ENCODE measurements around the gene EME1.

DNA sequence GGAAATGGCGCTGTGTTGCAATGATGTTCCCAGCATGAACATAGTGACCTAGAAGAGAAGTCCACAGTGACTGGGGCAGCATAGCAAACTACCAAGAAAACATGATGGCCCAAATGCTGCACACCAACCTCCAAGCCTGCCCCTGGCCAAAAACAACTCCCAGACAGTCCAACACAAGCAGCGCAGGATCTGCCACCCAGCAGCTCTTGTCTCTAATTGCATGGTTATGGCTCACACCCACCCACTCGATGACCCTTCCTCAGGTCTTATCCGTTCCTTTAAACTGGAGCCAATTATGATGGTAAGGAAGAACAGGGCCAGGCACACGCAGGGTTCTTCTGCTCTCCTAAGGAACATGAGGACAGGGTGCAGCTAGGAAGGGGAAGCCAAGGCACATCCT, 3.0 kb upstream of the EME1 start:
- TF ChIP-seq, protein P1, sequence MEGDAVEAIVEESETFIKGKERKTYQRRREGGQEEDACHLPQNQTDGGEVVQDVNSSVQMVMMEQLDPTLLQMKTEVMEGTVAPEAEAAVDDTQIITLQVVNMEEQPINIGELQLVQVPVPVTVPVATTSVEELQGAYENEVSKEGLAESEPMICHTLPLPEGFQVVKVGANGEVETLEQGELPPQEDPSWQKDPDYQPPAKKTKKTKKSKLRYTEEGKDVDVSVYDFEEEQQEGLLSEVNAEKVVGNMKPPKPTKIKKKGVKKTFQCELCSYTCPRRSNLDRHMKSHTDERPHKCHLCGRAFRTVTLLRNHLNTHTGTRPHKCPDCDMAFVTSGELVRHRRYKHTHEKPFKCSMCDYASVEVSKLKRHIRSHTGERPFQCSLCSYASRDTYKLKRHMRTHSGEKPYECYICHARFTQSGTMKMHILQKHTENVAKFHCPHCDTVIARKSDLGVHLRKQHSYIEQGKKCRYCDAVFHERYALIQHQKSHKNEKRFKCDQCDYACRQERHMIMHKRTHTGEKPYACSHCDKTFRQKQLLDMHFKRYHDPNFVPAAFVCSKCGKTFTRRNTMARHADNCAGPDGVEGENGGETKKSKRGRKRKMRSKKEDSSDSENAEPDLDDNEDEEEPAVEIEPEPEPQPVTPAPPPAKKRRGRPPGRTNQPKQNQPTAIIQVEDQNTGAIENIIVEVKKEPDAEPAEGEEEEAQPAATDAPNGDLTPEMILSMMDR (IDR thresholded peaks at IDR 0.05): no peak
- no peak for TF ChIP-seq POLR2A (IDR thresholded peaks at IDR 0.05)
- no peak for TF ChIP-seq POLR2AphosphoS5 (IDR thresholded peaks at IDR 0.05)

All from upper lobe of left lung (tissue), 4 donors.